Stimulated activated CD4-positive, alpha-beta T cell treated with anti-CD3 and anti-CD28 coated beads, Interleukin-4, amount 100 ng/mL, for 4 hours (primary cell): ENCODE data around the gene GAS6.
"Not testable (repeated sequence)": the region's sequence is repeated elsewhere in the genome, so short reads cannot be mapped to it uniquely, and the experiment has no call there.

Source experiments
- DNase-seq, 2 experiments: peaks; one replicate each; pipeline ENCODE4 v3.0.0-alpha.2; 2020

GAS6 gene

GRCh38 chr13:113835461-113836270, 28.2 kb downstream of the GAS6 start:
- no peak for DNase-seq

DNA sequence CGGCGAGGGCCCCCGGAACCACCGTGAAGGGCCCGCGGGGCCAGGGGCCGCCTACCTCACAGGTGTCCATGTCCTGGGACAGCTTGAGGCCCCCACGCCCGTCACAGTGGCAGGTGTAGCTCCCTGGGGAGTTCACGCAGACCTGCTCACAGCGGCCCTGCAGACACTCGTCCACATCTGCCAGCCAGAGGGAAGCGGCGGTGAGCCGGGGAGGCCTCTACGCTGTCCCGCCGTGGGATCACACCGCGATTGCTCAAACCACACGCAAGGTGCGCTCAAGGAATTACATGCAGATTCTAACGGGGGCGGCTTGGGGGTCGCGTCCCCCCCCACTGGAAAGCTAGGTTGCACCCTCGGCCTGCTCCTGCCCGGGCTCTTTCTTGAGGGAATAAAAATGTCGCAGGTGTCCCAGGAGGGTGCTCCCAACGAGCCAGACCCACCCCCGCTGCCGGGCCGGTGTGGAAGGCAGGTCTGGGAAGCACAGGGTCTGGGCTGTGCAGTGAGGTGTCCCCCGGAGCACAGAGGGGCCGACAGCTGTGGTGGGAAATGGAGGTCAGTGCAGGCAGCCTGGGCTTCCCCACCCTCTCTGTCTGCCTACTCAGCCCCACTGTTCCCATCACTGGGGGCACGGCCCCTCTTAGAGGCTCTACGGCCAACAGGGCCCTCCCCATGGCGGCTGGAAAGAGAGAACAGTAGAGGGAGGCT, 29.2 kb downstream of the GAS6 start:
- no peak for DNase-seq

DNA sequence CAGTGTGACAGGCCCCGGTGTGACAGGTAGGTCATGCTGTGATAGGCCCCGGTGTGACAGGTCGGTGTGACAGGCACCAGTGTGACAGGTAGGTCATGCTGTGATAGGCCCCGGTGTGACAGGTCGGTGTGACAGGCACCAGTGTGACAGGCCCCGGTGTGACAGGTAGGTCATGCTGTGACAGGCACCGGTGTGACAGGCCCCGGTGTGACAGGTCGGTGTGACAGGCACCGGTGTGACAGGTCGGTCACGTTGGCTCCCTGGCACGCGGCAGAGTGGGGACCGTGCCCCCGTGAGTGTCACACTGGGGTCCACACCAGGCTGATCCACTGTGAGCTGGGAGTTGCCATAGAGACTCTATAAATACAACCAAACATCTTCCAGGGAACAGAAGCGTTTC, 29.9 kb downstream of the GAS6 start:
- not testable (repeated sequence) for DNase-seq

GRCh38 chr13:113833111-113833830, 30.6 kb downstream of the GAS6 start:
- no peak for DNase-seq

GRCh38 chr13:113832631-113833030, 31.2 kb downstream of the GAS6 start:
- DNase-seq: no peak

GRCh38 chr13:113832205-113832604, 31.7 kb downstream of the GAS6 start:
- no peak for DNase-seq

DNA sequence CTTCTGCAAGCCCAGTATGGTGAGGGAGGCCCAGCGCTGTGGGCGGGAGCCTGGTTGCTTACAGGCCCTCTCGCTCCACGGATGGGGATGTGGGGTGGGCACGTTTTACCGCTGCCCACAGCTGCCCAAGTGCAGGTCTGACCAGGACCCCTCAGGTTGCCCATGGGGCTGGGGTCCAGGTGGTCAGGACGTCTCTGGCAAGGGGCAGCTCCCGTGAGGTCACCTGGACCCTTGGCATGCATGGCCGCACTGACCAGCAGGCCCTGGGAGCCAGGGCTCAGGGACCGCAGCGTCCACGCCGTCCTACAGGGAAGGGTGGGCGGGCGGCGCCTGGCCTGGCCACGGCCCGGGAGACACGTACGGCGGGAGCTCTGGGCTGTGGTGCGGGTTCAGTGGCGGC, 32.8 kb downstream of the GAS6 start:
- no peak for DNase-seq

- not testable (repeated sequence) for DNase-seq
These were observed 33.4 kb downstream of the GAS6 start for GRCh38 chr13:113830426-113830950.

- no peak for DNase-seq
These were observed 35.5 kb downstream of the GAS6 start for GRCh38 chr13:113828282-113828825.

- no peak for DNase-seq
These were observed 36.9 kb downstream of the GAS6 start for GRCh38 chr13:113827021-113827420.

DNA sequence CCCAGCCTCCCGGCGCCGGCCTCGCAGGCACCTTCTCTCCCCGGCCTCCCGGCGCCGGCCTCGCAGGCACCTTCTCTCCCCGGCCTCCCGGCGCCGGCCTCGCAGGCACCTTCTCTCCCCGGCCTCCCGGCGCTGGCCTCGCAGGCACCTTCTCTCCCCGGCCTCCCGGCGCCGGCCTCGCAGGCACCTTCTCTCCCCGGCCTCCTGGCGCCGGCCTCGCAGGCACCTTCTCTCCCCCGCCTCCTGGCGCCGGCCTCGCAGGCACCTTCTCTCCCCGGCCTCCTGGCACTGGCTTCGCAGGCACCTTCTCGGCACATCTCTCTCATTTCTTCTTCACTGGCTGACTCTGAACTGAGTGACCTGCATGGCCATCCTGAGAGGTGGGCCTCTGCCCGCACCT, 37.4 kb downstream of the GAS6 start:
- DNase-seq: not testable (repeated sequence)

GRCh38 chr13:113825841-113826240, 38.0 kb downstream of the GAS6 start:
- no peak for DNase-seq

- no peak for DNase-seq
These were observed 40.1 kb downstream of the GAS6 start for GRCh38 chr13:113823771-113824170.

GRCh38 chr13:113822956-113823744, 40.7 kb downstream of the GAS6 start:
- DNase-seq: no peak

- no peak for DNase-seq
These were observed 41.6 kb downstream of the GAS6 start for GRCh38 chr13:113822266-113822665.

DNA sequence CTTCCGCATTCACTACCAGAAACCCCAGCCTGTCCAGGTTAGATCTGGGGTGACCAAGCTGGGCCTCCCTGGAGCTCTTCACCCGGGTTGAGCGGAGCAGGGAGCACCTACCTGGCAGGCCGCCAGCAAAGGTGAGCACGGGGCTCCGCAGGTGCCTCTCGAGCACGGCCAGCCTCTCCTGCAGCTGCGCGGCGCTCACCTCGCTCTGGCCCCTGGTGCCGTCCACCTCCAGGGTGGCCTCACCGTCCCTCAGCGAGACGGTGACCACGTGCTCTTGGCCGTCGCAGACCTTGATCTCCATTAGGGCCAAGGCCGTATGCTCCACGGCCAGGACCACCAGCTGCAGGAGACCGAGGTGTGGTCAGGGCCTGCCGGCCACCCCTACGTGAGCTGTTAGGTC, 42.0 kb downstream of the GAS6 start:
- no peak for DNase-seq

GRCh38 chr13:113820813-113821651, 42.8 kb downstream of the GAS6 start:
- no peak for DNase-seq

DNA sequence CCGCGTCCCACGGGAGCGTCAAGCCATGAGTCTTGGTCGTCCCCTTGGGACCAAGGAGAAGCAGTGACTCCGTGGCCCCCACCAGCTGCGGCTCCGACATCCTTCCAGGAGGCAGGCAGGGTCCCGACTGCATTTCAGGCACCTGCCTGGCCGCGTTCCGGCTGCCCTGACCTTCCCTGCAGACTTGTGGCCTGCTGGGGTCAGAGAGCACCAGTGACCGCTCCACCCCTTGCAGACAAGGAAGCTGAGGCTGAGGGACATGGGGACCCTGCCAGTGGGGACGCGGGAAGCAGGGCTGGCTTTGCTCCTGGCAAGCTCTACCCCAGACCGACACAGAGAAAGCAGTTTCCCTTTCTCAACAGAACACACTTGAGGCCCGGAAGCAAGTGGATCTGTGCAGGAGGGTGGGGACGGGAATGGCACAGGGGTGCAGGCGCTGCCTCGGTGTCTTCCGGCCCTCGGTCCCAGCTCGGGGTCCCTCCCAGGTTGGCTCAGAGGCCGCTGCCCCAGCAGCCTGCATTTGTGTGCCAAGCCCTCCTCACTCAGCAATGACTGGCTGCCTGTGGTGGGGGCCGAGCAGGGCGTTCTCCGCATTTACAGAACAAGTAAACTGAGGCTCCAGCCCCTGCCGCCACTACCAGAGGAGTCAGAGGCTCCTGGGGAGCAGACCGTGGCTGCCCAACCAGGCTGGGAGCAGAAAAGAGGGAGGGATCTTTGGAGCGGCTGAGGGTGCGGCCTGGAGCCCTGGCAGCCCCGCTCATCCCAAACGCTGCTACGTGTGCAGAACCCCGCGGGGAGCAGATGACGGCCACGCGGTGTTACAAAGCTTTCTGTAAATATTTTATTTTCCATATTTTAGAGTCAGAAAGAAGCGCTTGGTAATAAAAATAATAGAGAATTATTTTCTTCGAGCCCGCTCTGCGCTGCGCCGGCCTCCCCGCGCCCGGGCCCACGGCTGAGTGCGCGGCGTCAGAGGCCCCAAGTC, 43.9 kb downstream of the GAS6 start:
- no peak for DNase-seq

- DNase-seq: no peak
These were observed 44.5 kb downstream of the GAS6 start for GRCh38 chr13:113819341-113819730.

DNA sequence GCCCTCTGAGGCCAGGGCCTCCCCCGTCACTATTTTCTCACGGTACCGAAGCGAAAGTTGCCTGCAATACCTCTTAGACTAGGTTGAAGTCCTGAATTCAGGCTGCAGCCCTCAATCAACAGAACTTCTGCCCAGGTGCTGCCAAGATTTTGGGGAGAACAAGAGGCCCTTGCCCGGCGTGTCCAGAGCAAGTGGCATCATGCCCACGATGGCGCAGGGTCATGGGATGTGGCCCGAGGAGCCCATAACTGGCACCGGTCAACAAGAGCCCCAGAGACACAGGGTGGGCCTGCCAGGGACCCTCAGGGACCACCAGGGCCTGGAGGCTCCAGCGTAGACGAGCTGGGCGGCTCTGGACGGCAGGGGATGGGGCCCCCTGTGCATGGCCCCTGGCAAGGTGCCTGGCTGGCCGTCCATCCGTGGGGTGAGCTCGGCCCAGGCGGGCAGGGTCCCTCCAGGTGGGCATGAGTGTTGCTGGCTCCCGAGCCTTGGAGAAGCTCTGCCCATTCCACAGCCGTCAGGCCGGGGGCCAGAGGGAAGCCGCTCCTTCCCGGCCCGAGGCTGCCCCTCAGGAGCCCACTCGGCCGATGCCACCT, 45.1 kb downstream of the GAS6 start:
- no peak for DNase-seq
